Bronchial epithelial cell (primary cell): Measurements from ENCODE around the gene SCTR. TPM values are rescaled to one million over a fixed set of nuclear protein-coding genes. Genes with fewer than 3 reads are reported as not detected.
A peak's percentile ranks its signal among the peaks of the same experiment; 100 is the strongest.

Source experiments
- DNase-seq: peaks from one replicate; pipeline ENCODE4 v3.0.0-alpha.2; 2010; ENCODE audit warnings: low read depth
- FAIRE-seq: peaks from 2 replicates; lab custom pipeline; 2011; peaks lifted over from hg19 to GRCh38; lab: Jason Lieb, UNC
- H3K27me3 ChIP-seq: 2 replicates; pipeline ENCODE4 v1.5.1; 2011; ENCODE audit warnings: low read length; ENCODE audit not compliant: control insufficient read depth, insufficient read depth
- H3K36me3 ChIP-seq: 2 replicates; pipeline ENCODE4 v1.5.1; 2011; ENCODE audit warnings: low read length; ENCODE audit not compliant: control insufficient read depth, insufficient read depth
- H3K4me3 ChIP-seq: 2 replicates; pipeline ENCODE4 v1.5.1; 2011; ENCODE audit warnings: mild to moderate bottlenecking, low read depth, low read length, control low read depth
- total RNA-seq: library from RNA; depleted of rRNA; stranded (reverse); fragments of >200 nt; gene quantifications from 2 replicates; pipeline ENCODE4 v1.2.1, GENCODE V29; 2014
- TF ChIP-seq, protein P1 (sequence below): IDR thresholded peaks from 2 replicates; pipeline ENCODE4 v1.5.1; 2011; ENCODE audit warnings: mild to moderate bottlenecking, moderate library complexity, low read length, control low read depth, inconsistent platforms; ENCODE audit not compliant: insufficient read depth, severe bottlenecking

The SCTR gene
- total RNA-seq, 1 donor from 2014 or later, result not detected

DNA sequence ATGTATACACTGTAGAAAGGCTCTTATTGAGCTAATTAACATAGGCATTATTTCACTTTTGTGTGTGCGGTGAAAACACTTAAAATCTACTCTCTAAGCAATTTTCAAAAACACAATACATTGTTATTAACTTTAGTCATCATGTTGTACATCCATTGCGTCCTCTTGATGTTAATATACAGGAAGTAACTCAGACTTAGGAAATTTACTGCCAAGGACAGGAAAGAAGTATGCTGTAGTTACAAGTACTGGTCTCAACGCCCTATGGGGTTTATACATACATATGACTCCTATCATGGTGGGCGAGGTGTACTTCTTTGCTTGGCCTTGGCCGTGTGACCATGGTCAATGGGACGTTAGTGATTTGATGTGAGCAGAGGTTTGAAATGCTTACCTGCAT is 15.5 kb downstream of the SCTR start:
- no peak overlapping the region for H3K4me3 ChIP-seq
- H3K36me3 ChIP-seq, result no peaks in the 10 kb centered on the region
- no peaks in the 10 kb centered on the region for H3K27me3 ChIP-seq
- TF ChIP-seq, protein P1, sequence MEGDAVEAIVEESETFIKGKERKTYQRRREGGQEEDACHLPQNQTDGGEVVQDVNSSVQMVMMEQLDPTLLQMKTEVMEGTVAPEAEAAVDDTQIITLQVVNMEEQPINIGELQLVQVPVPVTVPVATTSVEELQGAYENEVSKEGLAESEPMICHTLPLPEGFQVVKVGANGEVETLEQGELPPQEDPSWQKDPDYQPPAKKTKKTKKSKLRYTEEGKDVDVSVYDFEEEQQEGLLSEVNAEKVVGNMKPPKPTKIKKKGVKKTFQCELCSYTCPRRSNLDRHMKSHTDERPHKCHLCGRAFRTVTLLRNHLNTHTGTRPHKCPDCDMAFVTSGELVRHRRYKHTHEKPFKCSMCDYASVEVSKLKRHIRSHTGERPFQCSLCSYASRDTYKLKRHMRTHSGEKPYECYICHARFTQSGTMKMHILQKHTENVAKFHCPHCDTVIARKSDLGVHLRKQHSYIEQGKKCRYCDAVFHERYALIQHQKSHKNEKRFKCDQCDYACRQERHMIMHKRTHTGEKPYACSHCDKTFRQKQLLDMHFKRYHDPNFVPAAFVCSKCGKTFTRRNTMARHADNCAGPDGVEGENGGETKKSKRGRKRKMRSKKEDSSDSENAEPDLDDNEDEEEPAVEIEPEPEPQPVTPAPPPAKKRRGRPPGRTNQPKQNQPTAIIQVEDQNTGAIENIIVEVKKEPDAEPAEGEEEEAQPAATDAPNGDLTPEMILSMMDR, result no peak
- FAIRE-seq, result no peak
- DNase-seq, result peak; percentile 13

DNA sequence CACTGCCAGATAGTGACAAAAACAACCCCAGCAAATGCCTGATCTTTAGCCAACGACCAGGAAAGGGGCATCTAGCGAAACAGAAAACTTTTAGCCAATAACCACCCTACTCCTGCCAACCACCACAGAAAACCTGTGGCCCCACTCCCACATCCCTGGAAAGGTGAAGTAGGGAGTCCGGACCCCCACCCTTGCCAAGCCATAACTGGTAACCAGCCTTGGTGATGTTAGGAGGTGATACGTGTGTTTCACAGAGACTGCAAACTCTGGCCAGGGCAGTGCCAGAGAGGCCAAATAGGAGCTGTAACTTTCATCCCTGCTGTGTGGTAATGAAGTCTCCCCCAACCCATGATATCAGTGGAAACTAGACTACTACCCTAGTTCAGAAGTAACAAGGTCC is 27.6 kb downstream of the SCTR start:
- FAIRE-seq (no peak), DNase-seq (no peak)
- Histone ChIP-seq H3K4me3 (no peak overlapping the region), H3K27me3 (no peaks in the 10 kb centered on the region), H3K36me3 (no peaks in the 10 kb centered on the region)
- TF ChIP-seq, protein P1, result no peak

DNA sequence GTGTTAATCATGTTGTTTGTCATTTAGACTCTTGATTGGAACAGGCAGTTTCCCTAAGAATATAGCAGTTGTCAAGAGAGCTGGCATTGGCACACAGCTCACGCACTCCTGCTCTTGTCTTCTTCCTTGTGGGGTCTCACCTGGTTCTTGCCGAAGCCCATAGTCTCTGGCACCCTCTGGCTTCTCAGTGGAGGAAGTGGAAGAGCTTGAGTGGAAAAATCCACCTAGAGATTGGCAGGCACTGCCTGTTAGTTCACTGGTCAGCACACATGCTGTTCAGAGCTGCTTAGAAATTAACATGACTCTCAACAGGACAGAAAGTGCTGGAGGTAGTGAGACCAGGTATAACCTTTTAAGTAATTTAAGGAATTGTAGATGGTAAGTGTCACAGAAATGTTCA is 28.3 kb downstream of the SCTR start:
- Histone ChIP-seq H3K36me3 (no peaks in the 10 kb centered on the region), H3K27me3 (no peaks in the 10 kb centered on the region), H3K4me3 (no peak overlapping the region)
- FAIRE-seq (no peak), DNase-seq (no peak)
- TF ChIP-seq, protein P1, result no peak

DNA sequence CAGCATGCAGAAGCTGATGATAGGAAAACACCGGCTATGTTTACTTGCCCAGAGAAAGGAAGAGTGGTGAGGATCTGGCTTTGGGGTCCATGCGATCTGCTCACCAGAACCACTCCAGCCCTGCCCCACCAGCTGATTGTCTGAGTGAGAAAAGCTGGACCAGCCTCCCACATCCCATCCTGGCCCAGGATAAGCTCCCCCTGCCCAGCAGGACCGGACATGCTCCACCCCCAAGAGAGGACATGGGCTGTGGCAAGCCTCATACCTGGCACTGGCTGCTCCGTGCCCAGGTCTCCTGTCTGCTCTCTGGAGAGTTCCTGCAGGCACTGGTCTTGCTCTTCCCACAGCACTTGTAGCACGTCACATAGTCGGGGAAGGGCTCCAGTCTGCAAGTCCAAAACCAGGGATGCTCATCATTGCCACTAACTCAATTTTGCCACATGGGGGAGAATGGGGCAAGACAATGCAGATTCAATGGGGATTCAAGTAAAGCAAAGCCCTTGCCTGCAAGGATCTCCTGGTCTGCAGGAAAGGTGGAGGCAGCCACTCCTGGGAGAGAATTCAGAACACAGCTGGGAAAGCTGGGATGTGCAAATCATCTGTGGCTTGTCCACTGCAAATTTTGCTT is 30.0 kb downstream of the SCTR start:
- H3K36me3 ChIP-seq, result no peaks in the 10 kb centered on the region
- FAIRE-seq, result no peak
- TF ChIP-seq, protein P1, result no peak
- no peaks in the 10 kb centered on the region for H3K27me3 ChIP-seq
- no peak overlapping the region for H3K4me3 ChIP-seq
- no peak for DNase-seq

DNA sequence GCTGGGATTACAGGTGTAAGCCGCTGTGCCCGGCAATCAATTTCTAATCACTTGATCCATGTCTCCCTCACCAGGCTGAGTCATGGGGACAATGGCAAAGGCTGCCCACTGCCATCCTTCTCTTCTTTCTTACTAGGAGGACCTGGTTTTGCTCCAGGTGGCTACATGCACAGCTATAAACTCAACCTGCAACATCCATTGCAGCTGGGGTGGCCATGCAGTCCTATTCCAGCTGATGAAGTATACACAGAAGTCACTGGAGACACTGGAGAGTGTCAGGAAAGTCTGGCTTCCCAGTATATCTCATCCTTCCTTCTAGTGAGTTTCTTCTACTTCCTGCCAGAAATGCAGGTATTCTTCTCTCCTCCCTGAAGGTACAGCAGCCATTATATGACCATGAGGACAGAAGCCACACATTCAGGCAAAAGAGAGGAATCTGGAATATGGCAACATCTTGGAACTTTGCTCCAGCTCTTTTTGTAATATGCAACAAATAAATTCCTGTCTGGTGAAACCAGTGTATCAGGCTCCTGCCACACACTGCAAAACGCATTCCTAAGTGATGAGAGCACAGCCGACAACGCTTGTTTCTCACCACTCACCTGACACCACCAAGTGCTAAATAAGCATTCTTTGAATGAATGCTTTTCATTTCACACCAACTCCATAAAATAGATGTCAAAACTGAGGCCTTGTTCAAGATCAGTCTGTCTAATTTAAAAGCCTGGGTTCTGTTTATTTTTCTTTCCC is 32.3 kb downstream of the SCTR start:
- TF ChIP-seq, protein P1, result no peak
- FAIRE-seq (peak; percentile 43), DNase-seq (peak; percentile 93)
- no peaks in the 10 kb centered on the region for H3K36me3 ChIP-seq
- H3K27me3 ChIP-seq, result no peaks in the 10 kb centered on the region
- H3K4me3 ChIP-seq, result no peak overlapping the region
